ENCODE measurements around the gene DNMT3B.
A peak's percentile ranks its signal among the peaks of the same experiment; 100 is the strongest.

The DNMT3B gene

DNA sequence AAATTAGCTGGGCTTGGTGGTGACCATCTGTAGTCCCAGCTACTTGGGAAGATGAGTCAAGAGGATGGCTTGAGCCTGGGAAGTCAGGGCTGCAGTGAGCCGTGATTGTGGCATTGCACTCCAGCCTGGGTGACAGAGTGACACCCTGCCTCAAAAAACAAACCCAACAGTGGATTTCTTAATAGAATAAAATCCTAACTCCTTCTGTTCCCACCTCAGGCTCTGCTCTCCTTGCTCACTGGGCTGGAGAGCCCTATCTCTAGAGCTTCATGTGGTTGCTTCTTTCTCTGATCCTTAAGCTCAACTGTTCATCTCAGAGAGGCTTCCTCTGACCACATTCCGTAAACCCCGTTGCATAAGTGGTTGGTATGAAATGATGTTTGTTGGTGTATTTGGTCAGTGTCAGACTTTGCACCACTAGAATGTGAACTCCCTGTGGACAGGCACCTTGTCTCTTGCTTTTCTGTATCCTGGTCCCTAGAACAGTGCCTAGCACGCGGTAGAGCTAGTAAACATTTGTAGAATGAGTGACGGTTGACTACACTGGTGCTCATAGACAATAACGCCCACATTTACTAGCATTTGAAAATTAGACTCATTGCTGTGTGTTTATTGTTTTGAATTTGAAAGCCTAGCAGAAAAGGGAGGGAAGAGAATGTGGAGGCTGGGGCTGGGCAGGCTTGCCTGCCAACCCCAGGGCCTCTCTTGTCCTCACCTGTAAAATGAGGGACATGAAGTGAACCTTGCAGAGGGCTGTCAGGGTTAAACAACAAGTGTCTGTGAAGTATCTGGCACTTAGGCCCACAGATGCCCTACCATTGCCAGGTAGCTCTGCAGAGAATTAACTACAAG, 61.8 kb downstream of the DNMT3B start:
- peak; percentile 40 for DNase-seq (ENCODE audit: low spot score)

- DNase-seq (ENCODE audit: low spot score) = peak; percentile 60
These were observed 66.0 kb downstream of the DNMT3B start for GRCh38 chr20:32828029-32828680.

- no peak for DNase-seq (ENCODE audit: low spot score)
These were observed 67.3 kb downstream of the DNMT3B start for GRCh38 chr20:32829311-32830005.

DNA sequence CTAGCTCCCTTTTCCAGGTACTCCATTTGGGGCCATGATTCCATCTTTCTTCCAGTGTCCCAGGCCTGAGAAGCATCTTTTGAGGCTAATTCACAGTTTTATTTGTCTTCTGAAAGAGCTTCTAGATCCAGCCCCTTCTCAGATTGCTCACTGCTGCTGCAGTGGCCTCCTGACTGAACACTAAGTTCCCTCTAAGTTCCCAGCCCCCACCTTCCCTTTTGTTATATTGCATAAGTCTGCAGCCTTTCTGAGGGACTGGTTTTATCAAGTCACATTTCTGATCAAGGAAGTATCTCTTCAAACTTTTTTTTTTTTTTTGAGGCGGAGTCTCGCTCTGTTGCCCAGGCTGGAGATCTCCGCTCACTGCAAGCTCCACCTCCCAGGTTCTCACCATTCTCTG, 68.3 kb downstream of the DNMT3B start:
- no peak for DNase-seq (ENCODE audit: low spot score)

GRCh38 chr20:32831982-32832381, 69.8 kb downstream of the DNMT3B start:
- no peak for DNase-seq (ENCODE audit: low spot score)

- DNase-seq (ENCODE audit: low spot score) = no peak
These were observed 70.5 kb downstream of the DNMT3B start for GRCh38 chr20:32832664-32833063.

GRCh38 chr20:32834972-32835371, 72.8 kb downstream of the DNMT3B start:
- DNase-seq (ENCODE audit: low spot score) = no peak

- no peak for DNase-seq (ENCODE audit: low spot score)
These were observed 75.0 kb downstream of the DNMT3B start for GRCh38 chr20:32837157-32837556.

DNA sequence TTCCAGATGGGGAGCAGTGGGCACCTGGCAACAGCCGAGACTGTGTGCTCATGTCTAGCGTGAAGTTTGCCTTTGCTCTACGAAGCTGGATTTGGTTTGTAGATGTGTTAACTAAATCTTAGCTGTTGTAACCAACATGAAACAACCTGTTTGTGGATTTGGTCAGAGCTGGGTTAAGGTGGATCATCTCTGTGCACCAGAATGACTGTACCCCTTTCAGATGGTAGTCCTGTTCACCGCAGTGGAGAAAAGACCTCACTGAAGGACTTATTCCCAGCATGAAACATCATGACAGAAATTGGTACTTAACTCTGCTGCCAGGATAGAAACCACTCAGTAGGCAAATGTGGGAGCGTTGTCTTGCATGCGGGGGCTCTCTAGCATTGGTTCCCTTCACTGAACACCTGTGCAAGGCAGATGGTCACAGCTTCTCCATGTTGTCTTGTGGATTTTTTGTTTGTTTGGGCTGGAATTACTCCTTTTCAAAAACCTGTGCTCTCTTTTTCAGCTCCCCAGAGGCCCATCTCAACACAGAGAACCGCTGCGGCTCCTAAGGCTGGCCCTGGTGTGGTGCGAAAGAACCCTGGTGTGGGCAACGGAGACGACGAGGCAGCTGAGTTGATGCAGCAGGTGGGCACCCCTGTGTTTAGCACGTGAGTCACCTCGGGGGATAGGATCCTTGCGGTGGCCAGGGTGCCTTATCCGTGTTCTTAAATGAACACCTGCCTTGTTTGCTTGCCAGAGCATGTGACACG, 77.2 kb downstream of the DNMT3B start:
- DNase-seq (ENCODE audit: low spot score) = no peak

DNA sequence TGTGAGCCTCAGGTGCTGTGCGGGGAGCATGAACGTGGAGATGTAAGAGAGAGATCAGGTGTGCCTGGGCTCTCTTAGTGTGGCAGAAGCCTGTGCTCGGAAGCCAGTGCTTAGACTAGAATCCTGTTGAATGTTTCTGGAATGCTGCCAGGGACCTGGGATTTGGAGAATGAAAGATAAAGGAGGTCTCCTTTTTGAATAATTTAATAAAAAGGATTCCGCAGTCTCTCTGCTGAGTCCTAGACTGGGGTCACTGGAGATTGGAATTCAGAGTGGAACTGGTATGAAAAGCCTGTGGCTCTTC, 77.7 kb downstream of the DNMT3B start:
- no peak for DNase-seq (ENCODE audit: low spot score)

- DNase-seq (ENCODE audit: low spot score) = no peak
These were observed 79.0 kb downstream of the DNMT3B start for GRCh38 chr20:32841174-32841573.

- DNase-seq (ENCODE audit: low spot score) = no peak
These were observed 79.4 kb downstream of the DNMT3B start for GRCh38 chr20:32841632-32842031.

DNA sequence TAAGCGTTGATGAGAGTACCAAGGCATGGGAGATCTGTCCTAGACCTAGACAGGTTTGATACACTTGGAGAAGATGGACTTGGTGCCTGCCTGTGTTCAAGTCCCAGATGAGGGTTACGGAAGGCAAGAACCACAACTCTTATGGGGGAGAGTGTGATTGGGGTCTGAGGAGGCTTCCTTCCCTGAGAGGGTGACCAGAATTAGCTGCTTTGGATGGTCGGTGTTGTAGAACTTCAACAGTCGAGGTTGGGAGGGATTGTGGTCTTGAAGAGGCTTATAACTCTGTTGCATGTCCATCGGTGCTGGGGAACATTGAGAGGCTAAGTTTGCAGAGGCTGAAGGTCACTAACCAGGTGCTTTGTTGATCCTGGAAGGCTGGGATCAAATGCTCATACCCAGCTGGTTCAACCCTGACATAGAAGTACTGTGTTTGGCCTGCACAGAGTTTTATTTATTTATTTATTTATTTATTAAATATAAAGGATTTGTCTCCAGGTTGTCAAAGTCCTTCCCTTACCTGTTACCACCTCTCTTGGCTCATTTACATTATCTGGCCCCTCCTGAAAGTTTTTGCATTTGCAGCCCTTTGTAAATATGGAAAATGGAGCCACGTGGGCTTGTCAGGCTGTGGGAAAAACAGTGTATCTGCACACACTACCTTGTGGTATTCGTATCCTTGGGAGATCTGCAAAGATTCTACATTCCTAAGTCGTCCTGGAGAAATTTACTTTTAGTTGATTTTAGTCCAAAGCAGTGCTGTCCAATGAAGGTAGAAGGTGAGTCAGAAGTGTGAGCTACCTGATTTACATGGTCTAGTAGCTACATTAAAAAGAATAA, 80.7 kb downstream of the DNMT3B start:
- DNase-seq (ENCODE audit: low spot score) = no peak

DNA sequence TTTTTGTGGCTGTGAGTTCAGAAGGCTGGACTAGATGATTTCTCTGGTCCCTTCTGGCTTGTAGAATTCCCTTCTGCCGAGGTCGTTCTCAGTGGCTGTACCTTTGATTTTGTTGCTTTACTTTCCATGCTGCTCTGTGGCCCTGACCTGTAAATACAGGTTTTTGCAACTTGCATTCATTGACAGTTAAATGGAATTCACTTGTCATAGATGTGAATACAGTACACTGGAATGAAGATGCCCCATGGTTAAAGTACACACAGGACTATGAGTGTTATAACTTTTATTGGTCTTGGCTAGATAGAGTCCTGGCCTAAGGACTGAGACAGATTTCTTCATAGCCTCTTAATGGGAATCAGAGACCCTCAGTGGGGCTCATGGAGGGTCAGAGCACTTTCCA, 83.6 kb downstream of the DNMT3B start:
- no peak for DNase-seq (ENCODE audit: low spot score)

DNA sequence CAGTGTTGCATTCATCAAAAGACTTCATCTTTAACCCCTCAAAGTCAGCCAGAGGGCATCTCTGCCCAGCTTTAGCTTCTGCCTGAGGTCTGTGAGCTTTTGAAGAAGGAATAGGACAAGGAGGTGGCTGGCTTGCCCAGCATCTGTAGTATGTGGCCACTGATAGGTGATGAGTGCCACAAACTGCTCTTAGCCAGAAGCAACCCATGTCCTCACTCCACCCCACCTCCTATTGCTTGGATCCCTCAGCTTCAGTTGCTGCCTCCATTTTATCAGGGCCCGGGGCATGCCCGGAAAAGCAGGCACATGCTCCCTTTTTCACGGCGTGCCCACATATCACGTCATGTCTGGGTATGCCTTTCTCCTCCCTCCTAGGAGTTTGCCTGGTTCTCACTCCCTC, 84.7 kb downstream of the DNMT3B start:
- DNase-seq (ENCODE audit: low spot score) = no peak

- no peak for DNase-seq (ENCODE audit: low spot score)
These were observed 85.8 kb downstream of the DNMT3B start for GRCh38 chr20:32847964-32848363.

DNA sequence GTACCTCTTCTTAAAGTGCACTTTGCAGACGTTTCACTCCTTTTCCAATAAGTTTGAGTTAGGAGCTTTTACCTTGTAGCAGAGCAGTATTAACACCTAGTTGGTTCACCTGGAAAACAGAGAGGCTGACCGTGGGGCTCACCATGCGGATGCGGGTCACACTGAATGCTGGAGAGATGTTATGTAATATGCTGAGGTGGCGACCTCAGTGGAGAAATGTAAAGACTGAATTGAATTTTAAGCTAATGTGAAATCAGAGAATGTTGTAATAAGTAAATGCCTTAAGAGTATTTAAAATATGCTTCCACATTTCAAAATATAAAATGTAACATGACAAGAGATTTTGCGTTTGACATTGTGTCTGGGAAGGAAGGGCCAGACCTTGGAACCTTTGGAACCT, 86.7 kb downstream of the DNMT3B start:
- no peak for DNase-seq (ENCODE audit: low spot score)

DNA sequence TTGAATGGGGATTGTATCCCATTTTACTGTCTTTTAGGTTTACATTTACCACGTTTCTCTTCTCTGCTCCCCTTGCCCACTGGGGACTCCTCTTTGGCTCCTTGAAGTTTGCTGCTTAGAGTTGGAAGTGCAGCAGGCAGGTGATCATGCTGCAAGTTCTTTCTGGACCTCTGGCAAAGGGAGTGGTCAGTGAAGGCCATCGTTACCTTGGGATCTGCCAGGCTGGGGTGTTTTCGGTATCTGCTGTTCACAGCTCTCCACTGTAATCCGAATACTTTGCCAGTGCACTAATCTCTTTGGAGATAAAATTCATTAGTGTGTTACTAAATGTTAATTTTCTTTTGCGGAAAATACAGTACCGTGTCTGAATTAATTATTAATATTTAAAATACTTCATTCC, 87.4 kb downstream of the DNMT3B start:
- no peak for DNase-seq (ENCODE audit: low spot score)

DNA sequence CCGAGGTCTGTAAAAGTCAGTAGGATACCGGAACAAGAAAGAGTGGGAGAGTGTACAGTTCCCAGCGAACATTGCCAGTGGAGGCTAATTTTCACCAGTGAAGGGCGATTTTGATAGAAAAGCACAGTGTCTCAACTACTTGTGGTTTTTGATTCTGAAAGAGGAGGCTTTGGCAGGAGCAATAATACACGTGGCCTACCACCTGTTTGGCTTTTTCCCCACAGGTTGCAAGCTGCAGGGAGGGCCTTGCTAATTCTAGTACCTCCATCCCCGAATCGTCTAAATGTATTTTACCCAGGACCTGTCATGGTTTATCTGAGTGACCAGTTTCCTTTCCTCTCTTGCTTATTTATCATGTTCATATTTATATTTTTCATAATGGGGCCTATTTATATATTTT, 93.2 kb downstream of the DNMT3B start:
- DNase-seq (ENCODE audit: low spot score) = no peak

GRCh38 chr20:32858189-32858588, 96.0 kb downstream of the DNMT3B start:
- no peak for DNase-seq (ENCODE audit: low spot score)
